Tibial nerve (tissue), 4 donors: ENCODE results near the gene ZCCHC14. TPM values are rescaled to one million over a fixed set of nuclear protein-coding genes. Genes with fewer than 3 reads are reported as not detected.

Source experiments
- DNase-seq, 2 donors: peaks; one replicate each; pipeline ENCODE4 v3.0.0-alpha.2; 2019; ENCODE audit warnings: low spot score in 2 of 2
- H3K27ac ChIP-seq, 4 donors: fragments of 200-600 bp; sonication (generic) in 3 of 4; one replicate each; pipeline ENCODE4 v1.5.1; 2017 to 2019; ENCODE audit warnings: mild to moderate bottlenecking in 1 of 4
- H3K27me3 ChIP-seq, 2 donors: fragments of 200-600 bp; sonication (generic) in 1 of 2; one replicate each; pipeline versions ENCODE4 v1.5.1 to v1.6.0; 2017 to 2019
- H3K36me3 ChIP-seq, 3 donors: fragments of 200-600 bp; sonication (generic); one replicate each; pipeline ENCODE4 v1.5.1; 2018 to 2019
- H3K4me1 ChIP-seq, 4 donors: fragments of 200-600 bp; sonication (generic) in 3 of 4; one replicate each; pipeline ENCODE4 v1.5.1; 2017 to 2019
- H3K4me3 ChIP-seq, 4 donors: fragments of 200-600 bp; sonication (generic) in 3 of 4; one replicate each; pipeline ENCODE4 v1.5.1; 2017 to 2019; ENCODE audit warnings: mild to moderate bottlenecking in 1 of 4, moderate library complexity in 1 of 4
- H3K9me3 ChIP-seq, 4 donors: fragments of 200-600 bp; sonication (generic) in 3 of 4; one replicate each; pipeline ENCODE4 v1.5.1; 2017 to 2019
- EP300 ChIP-seq, 2 donors: sonication (generic); formaldehyde crosslinking; IDR thresholded peaks; one replicate each; pipeline ENCODE4 v1.6.1; 2017; ENCODE audit warnings: antibody characterized with exemption in 2 of 2, mild to moderate bottlenecking in 1 of 2
- POLR2A ChIP-seq, 2 donors: fragments of 450-650 bp; IDR thresholded peaks; one replicate each; pipeline ENCODE4 v1.6.1; 2017; ENCODE audit warnings: antibody characterized with exemption in 2 of 2, mild to moderate bottlenecking in 2 of 2, moderate library complexity in 2 of 2
- WGBS, 2 donors: methylation state at CpG; one replicate each; pipeline ENCODE4 v1.1.5; 2018; 5-methylcytosine and 5-hydroxymethylcytosine counted together
- total RNA-seq, 4 donors: library from RNA; depleted of rRNA; stranded (reverse); fragments of >200 nt; gene quantifications; one replicate each; pipeline ENCODE4 v1.1.0, GENCODE V29; 2016
- TF ChIP-seq, protein P1 (sequence below), 5 experiments: fragments of 200-600 bp in 3 of 5; fragments of 450-650 bp in 2 of 5; sonication (generic) in 3 of 5; IDR thresholded peaks; one replicate each; pipeline ENCODE4 v1.5.1; 2016 to 2019; ENCODE audit warnings: antibody characterized with exemption in 5 of 5, mild to moderate bottlenecking in 3 of 5, moderate library complexity in 2 of 5

The ZCCHC14 gene
- total RNA-seq, 4 donors from 2014 or later: 15.3 to 45.8 (median 25.8) TPM

DNA sequence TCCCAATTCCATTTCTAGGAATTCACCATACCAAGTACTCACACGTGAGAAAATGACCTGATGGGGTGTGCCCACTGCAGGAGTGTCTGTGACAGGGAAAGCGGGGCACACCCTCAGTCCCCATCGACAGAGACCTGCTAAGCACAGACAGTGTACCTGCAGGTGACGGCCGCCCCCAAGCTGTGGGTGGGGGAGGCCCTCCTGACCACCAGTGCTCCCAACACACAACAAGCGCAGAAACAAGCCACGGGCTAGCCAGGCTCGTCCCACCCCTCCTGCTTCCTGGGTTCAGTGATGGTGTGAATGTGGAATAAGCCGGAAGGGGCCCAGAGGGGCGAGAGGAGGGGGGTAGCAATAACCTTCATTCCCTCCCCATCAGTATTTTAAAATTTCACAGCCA is 31.9 kb downstream of the ZCCHC14 start:
- no peaks in the 10 kb centered on the region for H3K27me3 ChIP-seq
- no peak overlapping the region for H3K4me3 ChIP-seq
- H3K4me1 ChIP-seq: peaks cover 0 to 72% (median 41%) of the 10 kb centered on the region in 4 donors
- no peaks in the 10 kb centered on the region for H3K9me3 ChIP-seq
- TF ChIP-seq, protein P1, sequence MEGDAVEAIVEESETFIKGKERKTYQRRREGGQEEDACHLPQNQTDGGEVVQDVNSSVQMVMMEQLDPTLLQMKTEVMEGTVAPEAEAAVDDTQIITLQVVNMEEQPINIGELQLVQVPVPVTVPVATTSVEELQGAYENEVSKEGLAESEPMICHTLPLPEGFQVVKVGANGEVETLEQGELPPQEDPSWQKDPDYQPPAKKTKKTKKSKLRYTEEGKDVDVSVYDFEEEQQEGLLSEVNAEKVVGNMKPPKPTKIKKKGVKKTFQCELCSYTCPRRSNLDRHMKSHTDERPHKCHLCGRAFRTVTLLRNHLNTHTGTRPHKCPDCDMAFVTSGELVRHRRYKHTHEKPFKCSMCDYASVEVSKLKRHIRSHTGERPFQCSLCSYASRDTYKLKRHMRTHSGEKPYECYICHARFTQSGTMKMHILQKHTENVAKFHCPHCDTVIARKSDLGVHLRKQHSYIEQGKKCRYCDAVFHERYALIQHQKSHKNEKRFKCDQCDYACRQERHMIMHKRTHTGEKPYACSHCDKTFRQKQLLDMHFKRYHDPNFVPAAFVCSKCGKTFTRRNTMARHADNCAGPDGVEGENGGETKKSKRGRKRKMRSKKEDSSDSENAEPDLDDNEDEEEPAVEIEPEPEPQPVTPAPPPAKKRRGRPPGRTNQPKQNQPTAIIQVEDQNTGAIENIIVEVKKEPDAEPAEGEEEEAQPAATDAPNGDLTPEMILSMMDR (IDR thresholded peaks at IDR 0.05): no peak
- peaks cover 0 to 35% (median 0%) of the 10 kb centered on the region in 3 donors for H3K36me3 ChIP-seq
- peak overlapping the region in 2 of 4 donors; percentile 94 to 95 for H3K27ac ChIP-seq
- WGBS, 2 donors: 73 to 81% methylated on average over 10 of the region's 10 CpGs
- DNase-seq: no peak

DNA sequence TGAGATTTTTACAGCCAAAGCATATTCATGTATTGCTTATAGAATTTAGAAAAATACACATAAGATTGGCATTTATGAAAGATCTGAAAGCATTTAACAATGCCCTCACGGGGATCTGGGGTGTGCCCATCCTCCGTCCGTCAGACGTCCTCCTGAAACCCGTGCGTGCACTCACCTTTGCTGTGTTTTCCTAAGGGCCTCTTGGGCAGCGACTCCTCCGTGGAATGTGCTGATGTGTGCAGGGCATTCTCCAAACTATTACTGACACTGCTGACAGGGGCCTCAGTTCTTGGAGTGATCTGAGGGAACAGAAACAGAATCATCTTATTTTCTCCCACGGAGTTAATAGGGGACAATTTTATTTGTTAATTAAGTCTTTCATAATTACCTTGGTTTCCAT is 33.0 kb downstream of the ZCCHC14 start:
- no peak overlapping the region for H3K4me3 ChIP-seq
- 87% methylated on average over 9 of the region's 9 CpGs for WGBS, 2 donors
- peaks cover 0 to 46% (median 0%) of the 10 kb centered on the region in 3 donors for H3K36me3 ChIP-seq
- no peaks in the 10 kb centered on the region for H3K9me3 ChIP-seq
- no peak overlapping the region for H3K27ac ChIP-seq
- no peak for DNase-seq
- TF ChIP-seq EP300 (IDR thresholded peaks at IDR 0.05) (no peak), POLR2A (IDR thresholded peaks at IDR 0.05) (no peak)
- TF ChIP-seq, protein P1 (IDR thresholded peaks at IDR 0.05): no peak
- peaks cover 0 to 61% (median 30%) of the 10 kb centered on the region in 4 donors for H3K4me1 ChIP-seq
- H3K27me3 ChIP-seq: no peaks in the 10 kb centered on the region

DNA sequence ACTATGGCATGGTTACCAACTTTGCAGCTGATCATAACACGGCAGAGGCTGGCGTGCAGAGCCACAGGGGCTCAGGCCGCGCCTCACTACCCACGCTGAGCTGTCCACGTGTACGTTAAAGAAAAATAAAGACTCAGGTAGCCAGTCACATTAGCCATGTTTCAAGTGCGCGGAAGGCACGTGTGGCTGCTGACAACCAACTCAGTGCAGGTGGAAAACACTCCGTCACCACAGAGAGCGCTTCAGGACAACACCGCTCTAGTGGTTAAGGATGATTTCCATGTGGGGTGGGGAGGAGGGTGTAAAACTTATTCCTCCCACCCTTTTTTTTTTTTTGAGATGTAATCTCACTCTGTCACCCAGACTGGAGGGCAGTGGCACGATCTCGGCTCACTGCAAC is 33.8 kb downstream of the ZCCHC14 start:
- peaks cover 0 to 59% (median 23%) of the 10 kb centered on the region in 4 donors for H3K4me1 ChIP-seq
- WGBS, 2 donors: 94 to 98% methylated on average over 15 of the region's 15 CpGs
- TF ChIP-seq EP300 (IDR thresholded peaks at IDR 0.05): no peak
- TF ChIP-seq, protein P1 (IDR thresholded peaks at IDR 0.05): no peak
- TF ChIP-seq POLR2A (IDR thresholded peaks at IDR 0.05): no peak
- no peak overlapping the region for H3K27ac ChIP-seq
- no peaks in the 10 kb centered on the region for H3K27me3 ChIP-seq
- H3K9me3 ChIP-seq: no peaks in the 10 kb centered on the region
- peaks cover 0 to 51% (median 0%) of the 10 kb centered on the region in 3 donors for H3K36me3 ChIP-seq
- DNase-seq: no peak
- no peak overlapping the region for H3K4me3 ChIP-seq

DNA sequence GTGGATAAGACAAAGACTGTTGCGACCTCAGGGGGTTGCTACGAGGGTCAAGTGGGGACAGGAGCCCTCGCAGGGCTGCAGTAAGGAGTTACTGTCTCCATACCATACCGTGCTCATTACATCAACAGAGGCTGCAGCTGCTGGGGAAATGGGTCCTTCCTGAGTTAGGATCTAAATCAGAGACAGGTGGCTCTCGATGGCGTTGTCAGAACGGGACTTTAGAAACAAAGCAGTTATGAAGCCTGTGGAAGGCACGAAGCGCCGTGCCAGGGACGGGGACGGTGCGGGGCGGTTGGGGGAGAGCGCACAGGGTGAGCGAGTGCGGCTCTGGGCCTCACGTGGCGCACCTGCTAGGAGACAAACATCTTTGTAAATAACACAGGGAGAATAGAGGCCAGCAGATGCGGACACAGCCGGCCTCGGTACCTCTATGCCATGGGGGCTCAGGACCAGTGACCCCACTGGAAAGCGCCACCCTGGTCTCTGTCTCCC is 34.4 kb downstream of the ZCCHC14 start:
- Histone ChIP-seq H3K27ac (peak overlapping the region in 2 of 4 donors; percentile 12 to 14), H3K4me1 (peaks cover 0 to 59% (median 18%) of the 10 kb centered on the region in 4 donors), H3K9me3 (no peaks in the 10 kb centered on the region), H3K4me3 (no peak overlapping the region), H3K36me3 (peaks cover 0 to 53% (median 0%) of the 10 kb centered on the region in 3 donors), H3K27me3 (no peaks in the 10 kb centered on the region)
- DNase-seq: no peak
- 88 to 90% methylated on average over 23 of the region's 23 CpGs for WGBS, 2 donors
- TF ChIP-seq POLR2A (IDR thresholded peaks at IDR 0.05) (no peak), EP300 (IDR thresholded peaks at IDR 0.05) (no peak)
- TF ChIP-seq, protein P1 (IDR thresholded peaks at IDR 0.05): no peak

- no peak for TF ChIP-seq EP300 (IDR thresholded peaks at IDR 0.05)
- Histone ChIP-seq H3K9me3 (no peaks in the 10 kb centered on the region), H3K36me3 (peaks cover 0 to 59% (median 0%) of the 10 kb centered on the region in 3 donors), H3K4me1 (peaks cover 0 to 59% (median 14%) of the 10 kb centered on the region in 4 donors), H3K27me3 (no peaks in the 10 kb centered on the region), H3K27ac (peak overlapping the region in 2 of 4 donors; percentile 14 to 30), H3K4me3 (no peak overlapping the region)
- DNase-seq: no peak
- 62% methylated on average over 22 of the region's 22 CpGs for WGBS, 2 donors
These were observed 35.0 kb downstream of the ZCCHC14 start for GRCh38 chr16:87457709-87458423.
